GM21390 (cell line): ENCODE measurements around the gene NECAB2.
A peak's percentile ranks its signal among the peaks of the same experiment; 100 is the strongest.

Experiments used
- ATAC-seq: cut with Tn5 transposase; IDR thresholded peaks from one replicate; pipeline ENCODE4 v1.9.1; 2021; ENCODE audit not compliant: unreplicated experiment

Gene NECAB2

DNA sequence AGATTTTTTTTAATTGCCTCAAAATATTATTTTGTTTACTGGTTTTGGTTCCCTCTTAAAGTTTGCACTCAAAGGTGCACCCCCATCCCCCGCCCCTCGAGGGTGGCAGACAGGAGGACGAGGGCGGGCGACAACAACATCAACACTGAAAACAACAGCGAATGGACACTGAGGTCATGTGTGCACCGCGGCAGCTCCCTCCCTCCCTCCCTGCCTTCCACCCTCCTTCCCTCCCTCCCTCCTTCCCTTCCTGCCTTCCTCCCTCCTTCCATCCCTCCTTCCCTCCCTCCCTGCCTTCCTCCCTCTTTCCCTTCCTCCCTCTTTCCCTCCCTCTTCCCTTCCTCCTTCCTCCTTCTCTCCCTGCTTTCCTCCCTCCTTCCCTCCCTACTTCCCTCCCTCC is 16.5 kb upstream of the NECAB2 start:
- ATAC-seq: no peak

DNA sequence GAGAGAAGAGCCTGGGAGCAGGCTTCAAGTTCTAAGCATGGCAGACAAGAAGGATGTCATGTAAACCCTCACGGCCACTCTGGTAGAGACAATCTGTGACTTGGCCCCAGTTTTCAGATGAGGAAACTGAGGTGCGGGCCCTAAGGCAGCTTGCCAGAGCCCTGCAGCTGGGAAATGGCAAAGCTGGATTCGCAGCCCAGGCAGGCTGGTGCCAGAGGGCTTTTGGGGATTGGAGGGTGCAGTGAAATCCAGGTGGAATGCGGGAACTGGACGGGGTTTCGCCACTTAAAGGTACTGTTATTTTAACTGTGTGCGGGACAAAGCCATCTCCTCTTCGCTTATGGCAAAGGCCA is 15.5 kb upstream of the NECAB2 start:
- ATAC-seq: no peak

DNA sequence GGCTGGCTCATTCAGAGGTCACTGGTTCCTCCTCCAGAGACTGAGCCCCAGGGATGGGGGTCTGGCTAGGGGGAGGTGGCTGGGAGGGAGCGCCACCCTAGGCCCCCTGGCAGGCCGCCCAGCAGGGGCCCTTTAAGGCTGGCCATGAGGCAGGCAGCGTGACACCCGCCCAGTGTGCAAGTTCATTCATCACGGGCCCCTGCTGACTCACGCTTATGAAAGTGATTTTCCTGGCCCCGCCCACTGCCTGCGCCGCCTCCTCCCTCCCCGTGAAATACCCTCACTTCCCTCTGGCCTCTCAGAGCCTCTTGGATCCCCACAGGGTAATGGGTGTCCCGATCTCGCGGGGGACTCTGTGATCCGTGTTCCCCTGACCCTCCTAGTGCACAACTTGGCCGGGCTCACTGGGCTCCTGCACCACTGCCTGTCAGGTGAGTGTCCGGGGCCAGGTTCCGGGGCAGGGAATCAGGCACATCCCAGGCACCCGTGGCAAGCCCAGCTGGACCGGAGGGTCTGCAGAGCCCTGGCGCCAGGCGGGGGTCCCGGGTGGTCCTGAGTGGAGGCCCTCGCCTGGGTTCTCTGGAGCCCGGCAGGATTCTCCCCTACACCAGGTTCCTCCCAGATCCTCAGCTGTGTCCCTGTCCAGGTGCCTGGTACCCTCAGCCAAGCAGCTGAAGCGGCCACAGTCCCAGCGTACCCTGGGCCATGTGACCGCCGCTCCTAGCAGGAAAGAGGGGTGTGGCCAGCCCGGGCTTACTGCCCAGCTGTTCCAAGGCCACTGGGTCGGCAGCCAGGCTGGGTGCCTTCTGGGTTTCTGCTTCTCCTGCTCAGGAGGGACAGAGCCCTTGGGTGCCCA is 14.9 kb upstream of the NECAB2 start, which contains the start of gene OSGIN1:
TSS of gene OSGIN1 (plus strand) at position 301 of the 856 bp plus-strand sequence. CDS start 4,432 bp downstream, outside the sequence.
- ATAC-seq: peak; percentile 84

DNA sequence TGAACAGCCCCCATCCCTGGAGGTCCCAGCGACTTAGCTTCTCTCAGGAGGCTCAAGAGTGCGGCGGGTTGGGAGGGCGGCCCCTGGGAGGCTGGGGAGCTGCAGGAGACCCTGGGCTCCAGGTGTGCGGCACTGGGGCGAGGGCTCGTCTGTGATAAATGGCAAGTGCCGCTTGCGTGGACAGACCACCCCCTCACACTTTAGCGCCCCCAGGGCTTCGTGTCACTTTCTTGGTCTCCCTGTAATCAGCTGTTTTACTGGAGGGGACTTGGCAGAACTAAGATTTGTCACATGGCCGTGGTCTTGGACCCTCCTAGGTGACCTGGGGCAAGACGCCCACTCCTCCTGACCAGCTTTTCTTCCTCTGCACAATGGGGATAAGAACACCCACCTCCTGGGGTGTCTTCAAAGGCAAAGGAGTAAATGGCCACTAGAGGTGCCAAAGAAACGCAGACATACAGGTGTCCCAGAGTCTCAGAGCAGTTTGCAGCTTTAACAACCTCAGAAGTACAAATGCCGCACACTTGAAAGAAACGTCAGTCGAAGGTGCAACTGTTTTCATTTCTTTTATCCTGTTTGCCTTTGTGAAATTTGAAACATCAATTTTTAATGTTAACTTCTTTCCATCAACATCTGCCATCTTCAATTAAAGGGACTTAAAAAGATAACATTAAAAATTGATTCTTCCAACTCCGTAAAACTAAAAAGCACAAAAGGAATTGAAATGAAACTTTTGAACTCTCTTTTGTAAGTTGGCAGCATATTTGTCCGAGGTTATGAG is 14.1 kb upstream of the NECAB2 start:
- no peak for ATAC-seq

DNA sequence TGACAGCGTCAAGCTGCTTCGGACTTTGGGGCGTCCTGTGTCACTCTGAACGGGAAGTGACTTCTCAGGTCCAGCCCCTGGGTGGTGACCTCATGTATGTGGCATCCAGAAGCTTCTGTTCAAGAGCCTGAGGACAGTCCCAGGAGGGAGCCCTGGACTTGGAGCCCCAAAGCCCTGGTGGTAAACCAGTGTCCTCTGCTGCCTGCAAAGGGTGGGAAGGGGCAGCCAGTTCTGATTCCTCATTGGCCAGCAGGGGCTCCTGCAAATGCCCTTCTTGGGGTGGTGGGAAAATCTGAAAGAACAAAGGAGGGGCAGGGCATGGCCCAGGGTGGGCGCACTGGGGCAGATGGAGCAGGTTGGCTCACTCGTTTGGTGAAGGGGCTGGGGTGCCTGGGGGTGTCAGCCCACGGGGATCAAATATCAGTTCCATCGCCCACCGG is 13.4 kb upstream of the NECAB2 start:
- ATAC-seq: no peak

DNA sequence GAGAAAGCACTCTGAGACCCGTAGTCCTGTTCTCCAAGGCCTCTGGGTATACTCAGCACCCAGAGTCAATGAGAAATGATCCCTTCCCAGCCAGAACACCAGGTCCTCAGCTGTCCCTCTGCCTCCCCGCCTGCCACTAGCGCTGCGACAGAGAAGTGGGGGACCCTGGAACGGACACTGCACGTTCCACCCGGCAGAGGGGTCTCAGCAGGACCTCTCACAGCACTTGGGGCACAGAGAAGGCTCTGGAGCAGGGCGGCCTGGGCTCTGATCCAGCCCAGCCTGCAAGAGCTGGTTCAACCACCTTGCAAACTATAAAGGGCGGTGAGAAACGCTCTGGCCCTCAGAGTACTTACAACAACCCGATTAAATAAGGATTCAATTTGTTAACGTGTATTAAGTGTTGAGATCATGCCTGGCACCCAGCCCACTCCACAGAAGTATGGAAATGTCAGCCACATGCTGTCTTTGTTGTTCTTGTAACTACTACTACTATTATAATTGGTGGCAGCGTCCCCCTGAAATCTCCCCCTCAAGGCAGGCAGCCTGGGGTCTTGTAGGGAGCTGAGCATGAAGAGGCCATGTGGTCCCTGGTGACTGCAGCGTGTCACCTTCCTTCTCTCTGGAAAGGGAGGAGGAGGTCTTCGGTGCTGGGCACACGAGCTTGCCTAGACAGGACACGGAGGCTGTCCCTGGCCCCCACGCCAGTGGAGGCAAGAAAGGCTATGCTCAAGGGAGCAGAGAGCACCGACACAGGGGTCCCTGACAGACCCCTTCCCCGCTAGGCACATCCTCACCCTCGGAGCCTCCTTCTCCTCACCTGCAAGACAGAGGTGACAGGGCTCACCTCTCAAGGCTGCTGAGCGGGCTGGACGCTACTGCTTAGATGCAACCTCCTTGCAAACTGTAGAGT is 12.6 kb upstream of the NECAB2 start:
- ATAC-seq: no peak

DNA sequence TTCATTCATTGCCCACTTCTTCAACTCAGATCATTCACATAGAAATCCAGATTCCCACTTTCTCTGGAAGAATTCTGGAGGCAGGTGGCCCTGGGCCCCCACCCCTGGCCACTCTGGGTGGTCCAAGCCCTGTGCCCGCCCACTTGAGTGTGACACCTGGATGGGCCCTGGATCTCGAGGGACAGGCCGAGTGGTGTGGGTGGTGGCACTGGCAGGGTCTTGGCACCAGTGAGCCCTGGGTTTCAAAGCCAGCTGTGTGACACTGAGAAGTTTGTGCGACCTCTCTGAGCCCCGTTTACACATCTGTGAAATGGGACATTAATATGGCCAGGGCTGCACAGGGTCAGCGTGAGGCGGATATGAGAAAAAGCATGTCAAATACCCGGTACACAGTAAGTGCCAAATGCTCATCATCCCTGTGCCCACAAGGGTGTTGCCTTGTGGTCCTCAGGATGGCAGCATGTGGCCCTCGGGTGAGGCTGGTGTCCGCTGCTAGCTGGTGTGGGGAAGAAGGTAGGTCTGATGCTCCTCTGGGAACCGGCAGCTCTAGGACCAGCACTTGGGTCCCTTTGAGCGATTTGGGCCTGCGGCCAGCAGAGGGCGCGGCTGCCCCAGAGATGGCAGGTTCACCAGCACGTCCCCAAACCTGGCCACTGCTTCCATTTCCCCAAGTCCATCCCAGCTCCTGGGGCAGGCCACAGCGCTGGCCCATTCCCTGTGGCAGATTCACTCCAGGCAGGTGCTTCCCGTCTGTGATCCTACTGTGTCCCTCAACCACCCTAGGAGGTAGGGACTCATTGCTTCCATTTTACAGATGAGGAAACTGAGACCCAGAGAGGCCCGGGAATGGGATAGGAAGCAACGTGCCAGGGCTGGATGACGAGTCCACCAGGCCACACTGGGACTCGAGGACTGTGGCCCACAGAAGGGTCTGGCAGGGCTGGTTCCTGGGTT is 11.4 kb upstream of the NECAB2 start:
- ATAC-seq: no peak

DNA sequence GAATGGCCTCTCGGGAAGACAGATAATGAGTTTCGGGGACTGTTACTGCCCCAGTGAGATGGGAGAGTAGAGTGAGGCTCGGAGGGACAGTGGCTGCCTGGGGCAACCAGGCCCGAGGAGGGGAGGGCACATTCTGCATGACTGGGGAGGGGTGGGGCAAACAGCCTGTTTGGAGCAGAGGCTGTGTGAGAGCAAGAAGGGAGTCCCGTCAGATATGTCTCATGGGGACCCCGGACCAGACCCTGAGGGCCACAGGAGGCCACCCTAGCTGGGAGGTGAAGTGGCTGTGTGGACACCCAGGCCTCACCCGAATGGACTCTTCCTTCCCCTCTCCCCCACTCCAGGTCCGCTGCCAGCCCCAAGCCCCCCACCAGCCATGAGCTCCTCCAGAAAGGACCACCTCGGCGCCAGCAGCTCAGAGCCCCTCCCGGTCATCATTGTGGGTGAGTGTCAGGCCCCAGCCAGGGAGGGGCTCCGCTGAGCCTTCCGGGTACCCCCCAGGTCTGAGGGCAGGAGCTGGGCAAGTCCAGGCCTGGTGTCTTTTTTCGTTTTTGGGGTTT is 10.7 kb upstream of the NECAB2 start:
- no peak for ATAC-seq

DNA sequence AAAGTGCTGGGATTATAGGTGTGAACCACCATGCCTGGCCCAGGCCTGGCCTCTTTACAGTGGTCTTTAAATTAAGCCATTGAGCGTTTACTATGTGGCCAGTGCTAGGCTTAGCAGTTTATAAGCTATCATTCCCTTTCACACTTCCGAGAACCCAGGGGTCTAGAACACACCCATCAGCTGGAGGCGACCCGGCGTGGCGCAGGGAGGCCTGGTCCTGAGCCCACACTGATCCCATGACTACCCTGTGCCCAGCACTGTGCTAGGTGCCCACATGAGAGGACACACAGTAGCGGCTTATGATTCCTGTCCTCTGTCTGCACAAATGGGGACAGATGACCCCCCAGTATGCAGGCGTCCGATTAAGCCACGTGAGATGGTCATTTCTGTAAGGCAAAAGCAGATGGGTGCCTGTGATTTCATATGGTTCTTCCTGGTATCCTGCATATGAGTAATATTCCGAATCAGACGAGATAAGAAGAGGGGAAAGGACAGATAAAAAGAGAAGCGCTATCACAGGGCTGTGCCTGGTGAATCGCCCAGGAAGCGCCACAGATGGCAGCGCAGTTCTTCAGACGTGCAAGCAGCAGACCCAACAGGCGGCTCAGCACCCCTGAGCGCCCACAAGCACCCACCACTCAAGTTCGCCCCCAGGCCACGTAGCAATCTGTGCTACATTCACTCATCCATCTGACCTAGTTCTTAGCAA is 9.8 kb upstream of the NECAB2 start:
- no peak for ATAC-seq

DNA sequence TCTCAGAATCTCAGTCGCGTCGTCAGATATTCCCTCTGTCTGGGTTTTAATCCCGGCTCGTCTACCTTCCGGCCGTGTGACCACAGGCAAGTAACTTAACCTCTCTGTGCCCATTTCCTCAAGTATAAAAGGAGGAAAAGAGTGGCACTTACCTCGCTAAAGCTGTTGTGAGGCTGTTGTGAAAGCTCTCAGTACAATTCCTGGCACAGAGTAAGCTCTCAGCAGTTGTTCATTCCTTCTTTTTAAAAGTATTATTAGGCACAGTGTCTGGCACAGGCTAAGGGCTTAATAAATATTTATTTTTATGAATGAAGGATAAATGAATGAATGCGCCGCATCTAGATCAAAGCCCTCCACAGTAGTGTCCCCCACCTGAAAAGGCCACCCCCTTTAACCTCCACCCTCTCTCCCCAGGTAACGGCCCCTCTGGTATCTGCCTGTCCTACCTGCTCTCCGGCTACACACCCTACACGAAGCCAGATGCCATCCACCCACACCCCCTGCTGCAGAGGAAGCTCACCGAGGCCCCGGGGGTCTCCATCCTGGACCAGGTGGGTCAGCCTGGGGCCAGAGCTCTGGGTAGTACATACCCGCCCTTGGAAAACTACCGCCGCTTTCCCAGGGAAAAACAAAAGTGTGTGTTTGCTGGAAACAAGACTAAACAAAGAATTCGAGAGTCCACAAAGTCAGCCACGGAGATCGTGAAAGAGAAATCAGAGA is 9.0 kb upstream of the NECAB2 start:
- no peak for ATAC-seq

DNA sequence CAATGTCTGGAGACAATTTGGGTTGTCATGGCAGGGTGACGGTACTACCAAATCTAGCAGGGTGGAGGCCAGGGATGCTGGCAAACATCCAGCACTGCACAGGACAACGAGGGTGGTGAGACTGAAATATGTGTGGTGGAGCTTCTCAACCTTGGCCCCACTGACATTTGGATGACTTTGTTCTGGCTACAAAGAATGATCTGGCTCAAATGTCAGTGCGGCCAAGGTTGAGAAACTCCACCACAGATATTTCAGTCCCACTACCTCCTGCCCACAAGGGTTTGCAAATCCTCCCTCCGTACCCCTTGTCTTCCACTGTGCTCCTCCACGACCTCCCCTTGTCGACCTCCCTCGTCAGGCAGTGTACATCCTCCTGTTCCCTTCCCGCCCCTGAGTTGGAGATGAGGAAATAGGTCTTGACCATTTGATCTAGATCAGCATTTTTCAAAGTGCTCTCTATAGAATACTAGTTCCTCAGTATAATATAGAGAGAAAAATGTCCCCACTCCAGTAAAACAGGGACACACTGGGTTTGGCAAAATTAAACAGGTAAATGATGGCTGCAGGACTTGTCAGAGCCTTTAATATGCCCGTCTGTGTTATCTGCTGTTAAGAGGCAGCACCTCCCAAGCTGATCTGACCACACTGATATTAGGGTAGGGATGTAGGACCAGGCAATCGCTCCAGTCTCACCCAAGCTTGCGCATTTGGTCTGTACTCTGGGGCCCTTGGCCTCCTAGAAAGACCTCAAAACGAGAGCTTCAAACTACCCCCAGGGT is 8.2 kb upstream of the NECAB2 start:
- no peak for ATAC-seq

DNA sequence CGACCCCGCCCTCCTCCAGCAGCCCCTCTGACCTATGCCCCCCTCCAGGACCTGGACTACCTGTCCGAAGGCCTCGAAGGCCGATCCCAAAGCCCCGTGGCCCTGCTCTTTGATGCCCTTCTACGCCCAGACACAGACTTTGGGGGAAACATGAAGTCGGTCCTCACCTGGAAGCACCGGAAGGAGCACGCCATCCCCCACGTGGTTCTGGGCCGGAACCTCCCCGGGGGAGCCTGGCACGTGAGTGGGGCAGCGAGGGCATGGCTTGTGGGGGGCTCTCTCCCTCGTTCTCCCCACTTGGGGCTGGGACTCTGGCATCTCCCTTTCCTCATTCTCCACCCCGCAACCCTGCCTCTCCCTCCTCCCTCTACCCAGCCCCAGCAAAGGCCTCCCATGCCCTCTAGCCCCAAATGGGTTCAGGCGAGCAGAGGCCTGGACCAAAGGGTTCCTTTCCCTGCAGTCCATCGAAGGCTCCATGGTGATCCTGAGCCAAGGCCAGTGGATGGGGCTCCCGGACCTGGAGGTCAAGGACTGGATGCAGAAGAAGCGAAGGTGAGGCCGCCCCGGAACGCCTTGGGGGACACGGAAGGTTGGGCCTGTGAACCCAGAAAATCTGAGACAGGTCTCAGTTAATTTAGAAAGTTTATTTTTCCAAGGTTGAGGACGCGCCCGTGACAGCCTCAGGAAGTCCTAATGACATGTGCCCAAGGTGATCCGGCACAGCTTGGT is 7.4 kb upstream of the NECAB2 start:
- no peak for ATAC-seq

DNA sequence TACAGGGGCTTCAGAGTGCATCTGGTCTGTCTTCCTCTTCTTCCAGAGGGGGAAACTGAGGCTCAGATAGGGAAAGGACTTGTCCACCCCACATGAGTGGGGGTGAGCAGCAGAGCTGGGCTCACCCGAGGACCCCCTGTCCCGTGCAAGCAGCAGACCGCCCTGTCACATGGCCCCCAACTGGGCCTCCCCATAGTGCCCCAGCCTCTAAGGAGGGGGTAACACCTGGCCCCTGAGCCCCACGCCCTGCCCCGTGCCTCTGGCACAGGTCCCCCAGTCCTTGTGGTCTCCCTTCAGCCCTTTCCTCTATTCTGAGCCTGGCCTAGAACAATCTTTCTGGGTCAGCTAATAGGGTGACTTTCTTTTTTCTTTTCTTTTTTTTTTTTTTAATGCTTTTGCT is 6.5 kb upstream of the NECAB2 start:
- ATAC-seq: no peak

DNA sequence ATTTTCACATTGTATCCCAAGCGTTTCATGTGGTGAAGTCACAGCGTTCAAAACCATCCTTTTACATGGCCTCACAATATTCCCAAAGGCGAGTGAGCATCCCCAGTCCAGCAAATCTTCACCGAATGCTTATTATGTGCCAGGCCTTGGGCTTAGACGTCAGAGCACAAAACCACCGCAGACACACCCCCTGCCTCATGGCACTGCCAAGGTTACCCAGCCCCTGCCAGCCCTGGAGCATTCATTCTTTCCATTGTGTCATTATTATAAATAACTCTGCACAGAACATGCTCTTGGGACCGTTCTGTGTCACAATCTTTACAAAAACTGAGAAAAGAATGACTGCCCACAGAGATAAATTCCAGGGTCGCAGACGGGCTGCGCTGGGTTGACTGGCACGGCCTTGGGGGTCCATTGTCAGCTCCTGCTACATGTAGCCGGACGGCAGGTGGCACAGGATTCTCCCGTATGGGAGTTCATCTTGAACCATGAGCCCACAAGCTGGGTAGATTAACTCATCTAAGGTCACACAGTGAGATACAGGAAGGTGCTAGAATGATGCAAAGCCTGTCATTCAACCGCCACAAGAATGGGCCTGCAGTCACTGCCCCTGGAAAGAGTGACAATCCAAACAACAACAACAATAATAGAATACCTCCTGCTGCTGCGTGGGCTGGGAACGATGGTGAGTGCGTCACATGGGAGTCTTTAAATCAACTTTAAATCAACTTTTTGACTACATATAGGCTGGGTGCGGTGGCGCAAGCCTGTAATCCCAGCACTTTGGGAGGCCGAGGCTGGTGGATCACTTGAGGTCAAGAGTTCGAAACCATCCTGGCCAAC is 4.5 kb upstream of the NECAB2 start:
- no peak for ATAC-seq

DNA sequence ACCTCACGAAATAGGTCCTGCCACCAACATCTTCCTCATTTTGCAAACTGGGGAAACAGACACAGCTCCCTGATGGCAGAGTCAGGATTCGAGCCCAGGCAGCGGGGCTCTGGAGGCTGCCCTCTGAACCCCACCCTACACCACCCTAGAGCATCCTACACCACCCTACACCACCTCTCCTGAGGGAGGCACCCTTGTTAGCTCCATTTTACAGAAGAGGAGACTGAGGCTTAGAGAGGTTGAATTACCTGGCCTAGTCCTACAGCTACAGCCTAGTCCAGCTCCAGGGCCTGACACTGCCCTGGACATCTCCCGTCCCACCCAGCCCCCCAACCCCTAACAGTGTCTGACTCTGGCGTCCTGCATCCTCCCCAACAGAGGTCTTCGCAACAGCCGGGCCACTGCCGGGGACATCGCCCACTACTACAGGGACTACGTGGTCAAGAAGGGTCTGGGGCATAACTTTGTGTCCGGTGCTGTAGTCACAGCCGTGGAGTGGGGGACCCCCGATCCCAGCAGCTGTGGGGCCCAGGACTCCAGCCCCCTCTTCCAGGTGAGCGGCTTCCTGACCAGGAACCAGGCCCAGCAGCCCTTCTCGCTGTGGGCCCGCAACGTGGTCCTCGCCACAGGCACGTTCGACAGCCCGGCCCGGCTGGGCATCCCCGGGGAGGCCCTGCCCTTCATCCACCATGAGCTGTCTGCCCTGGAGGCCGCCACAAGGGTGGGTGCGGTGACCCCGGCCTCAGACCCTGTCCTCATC is 3.2 kb upstream of the NECAB2 start:
- no peak for ATAC-seq
